ENCODE results near the gene SPP2.

The SPP2 gene

GRCh38 chr2:234092344-234092743 is 41.8 kb downstream of the SPP2 start:
- no peak for DNase-seq (ENCODE audit: low read depth in 2 of 2)

DNA sequence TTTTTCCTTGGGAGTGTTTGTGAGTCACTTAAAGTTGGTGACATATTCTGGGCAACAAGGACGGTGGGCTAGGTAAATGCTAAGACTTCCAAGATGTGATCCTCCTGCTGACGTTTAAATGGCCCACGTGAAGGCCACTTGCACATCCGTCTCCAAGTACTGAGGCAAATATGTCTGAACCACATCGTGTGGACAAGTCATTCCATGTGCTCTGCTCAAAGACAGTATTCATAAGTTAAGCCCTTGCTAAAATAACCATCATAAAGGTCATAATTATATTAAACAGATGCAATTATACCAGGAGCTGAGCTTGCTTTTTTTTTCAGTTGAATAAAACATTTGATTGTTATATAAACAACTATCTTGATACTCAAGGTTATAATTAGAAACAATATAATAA is 44.8 kb downstream of the SPP2 start:
- no peak for DNase-seq (ENCODE audit: low read depth in 2 of 2)

DNA sequence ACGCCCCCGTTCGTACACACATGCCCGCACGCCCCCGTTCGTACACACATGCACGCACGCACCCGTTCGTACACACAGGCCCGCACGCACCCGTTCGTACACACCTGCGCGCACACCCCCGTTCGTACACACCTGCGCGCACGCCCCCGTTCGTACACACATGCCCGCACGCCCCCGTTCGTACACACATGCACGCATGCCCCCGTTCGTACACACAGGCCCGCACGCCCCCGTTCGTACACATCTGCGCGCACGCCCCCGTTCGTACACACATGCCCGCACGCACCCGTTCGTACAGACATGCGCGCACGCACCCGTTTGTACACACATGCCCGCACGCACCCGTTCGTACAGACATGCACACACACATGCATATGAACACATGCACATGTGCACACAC is 45.7 kb downstream of the SPP2 start:
- no peak for DNase-seq (ENCODE audit: low read depth in 2 of 2)

GRCh38 chr2:234098681-234099080 is 48.2 kb downstream of the SPP2 start:
- no peak for DNase-seq (ENCODE audit: low read depth in 2 of 2)

- no peak for DNase-seq (ENCODE audit: low read depth in 2 of 2)
Measured at GRCh38 chr2:234099266-234099665, 48.8 kb downstream of the SPP2 start.

DNA sequence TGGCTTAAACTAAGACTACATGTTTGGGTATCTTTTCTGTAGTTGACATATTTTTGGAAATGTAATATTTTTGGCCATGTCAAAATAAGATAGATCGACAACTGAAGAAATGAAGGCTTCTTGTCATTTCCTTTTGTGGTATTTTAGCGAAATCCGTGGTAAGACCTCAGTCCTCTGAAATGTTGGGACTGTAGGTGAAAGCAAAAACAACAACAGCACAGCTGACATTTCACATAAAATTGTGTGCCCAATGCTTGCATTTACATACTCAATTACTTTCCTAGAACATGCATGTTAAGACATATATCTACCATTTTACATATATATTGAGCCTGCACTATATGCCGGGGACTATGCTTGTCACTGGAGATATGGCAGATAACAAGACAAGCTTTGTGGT is 50.2 kb downstream of the SPP2 start:
- no peak for DNase-seq (ENCODE audit: low read depth in 2 of 2)

- no peak for DNase-seq (ENCODE audit: low read depth in 2 of 2)
Measured at GRCh38 chr2:234102112-234102511, 51.6 kb downstream of the SPP2 start.

GRCh38 chr2:234107861-234108260 is 57.4 kb downstream of the SPP2 start:
- no peak for DNase-seq (ENCODE audit: low read depth in 2 of 2)

GRCh38 chr2:234109321-234109720 is 58.8 kb downstream of the SPP2 start:
- no peak for DNase-seq (ENCODE audit: low read depth in 2 of 2)

GRCh38 chr2:234110219-234110618 is 59.7 kb downstream of the SPP2 start:
- DNase-seq (ENCODE audit: low read depth in 2 of 2), result no peak

DNA sequence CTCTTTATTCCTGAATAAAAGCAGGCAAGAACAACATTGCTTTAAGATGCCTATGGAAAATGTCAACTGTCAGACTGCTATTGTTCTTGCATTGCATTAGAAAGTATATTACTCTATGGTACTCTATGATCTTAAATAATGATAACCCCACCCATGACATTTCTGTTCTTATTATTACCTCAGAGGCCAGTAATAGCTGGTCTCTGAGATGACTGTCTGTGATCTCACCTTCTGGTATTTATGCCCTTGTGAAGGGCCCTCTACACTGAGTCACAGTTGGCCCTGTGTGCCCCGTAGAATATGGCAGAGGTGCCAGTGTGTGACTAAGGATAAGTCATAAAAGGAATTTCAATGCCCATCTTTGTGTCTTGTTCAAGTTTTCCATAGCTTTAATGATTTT is 61.0 kb downstream of the SPP2 start:
- DNase-seq (ENCODE audit: low read depth in 2 of 2), result no peak

GRCh38 chr2:234116010-234116409 is 65.5 kb downstream of the SPP2 start:
- no peak for DNase-seq (ENCODE audit: low read depth in 2 of 2)

GRCh38 chr2:234121999-234122398 is 71.5 kb downstream of the SPP2 start:
- no peak for DNase-seq (ENCODE audit: low read depth in 2 of 2)

DNA sequence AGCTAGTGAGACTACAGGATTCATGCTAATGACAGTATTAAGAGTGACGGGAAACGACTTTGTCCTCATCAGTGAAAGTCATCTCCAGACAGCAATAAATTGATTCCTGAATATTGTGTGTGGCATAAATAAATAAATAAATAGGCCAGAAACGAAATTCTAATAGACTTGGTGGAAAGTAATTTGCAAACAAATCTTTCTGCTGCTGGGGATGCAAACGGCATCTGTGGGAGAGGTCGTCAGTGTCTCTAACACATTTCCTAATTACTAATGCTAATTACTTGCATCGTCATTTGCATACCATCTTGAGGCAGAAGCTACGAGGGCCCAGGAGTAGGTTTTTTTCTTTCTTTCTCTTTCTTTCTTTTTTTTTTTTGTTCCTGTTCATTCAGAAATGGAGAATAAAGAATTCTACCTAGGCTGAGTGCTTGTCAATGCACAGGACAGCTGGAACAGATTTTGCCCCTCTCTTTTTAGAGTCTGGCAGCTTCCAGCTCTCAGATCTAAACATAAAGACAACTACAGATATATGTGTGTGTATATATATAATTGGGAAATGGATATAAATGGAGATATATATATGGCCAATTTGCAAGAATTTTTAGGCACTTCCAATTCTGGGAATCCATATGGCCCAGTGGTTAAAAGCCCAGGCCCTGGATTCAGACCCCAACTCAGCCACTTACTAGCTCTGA is 75.1 kb downstream of the SPP2 start:
- no peak for DNase-seq (ENCODE audit: low read depth in 2 of 2)

DNA sequence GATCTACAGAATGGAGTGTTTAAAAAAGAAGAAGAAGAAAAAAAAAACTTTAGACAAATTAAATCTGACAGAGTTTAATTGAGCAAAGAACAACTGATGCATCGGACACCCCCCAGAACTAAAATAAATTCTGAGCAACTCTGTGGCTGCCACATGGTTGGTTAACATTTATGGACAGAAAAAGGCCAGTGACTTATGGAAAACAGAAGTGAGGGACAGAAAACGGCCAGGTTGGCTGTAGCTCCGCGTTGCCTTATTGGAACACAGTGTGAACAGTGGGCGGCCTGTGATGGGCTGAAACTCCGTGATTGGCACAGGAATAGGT is 75.6 kb downstream of the SPP2 start:
- no peak for DNase-seq (ENCODE audit: low read depth in 2 of 2)
